Neutrophil (primary cell): ENCODE data around the gene GIMAP5.

Experiments
- H3K27ac ChIP-seq: fragments of 200-600 bp; sonication (generic); 2 replicates; pipeline ENCODE4 v1.5.1; 2016; ENCODE audit warnings: mild to moderate bottlenecking, moderate library complexity
- H3K27me3 ChIP-seq: fragments of 200-600 bp; sonication (generic); 2 replicates; pipeline ENCODE4 v1.6.0; 2016; ENCODE audit warnings: mild to moderate bottlenecking
- H3K36me3 ChIP-seq: fragments of 200-600 bp; sonication (generic); 2 replicates; pipeline ENCODE4 v1.5.1; 2017
- H3K4me1 ChIP-seq, 2 experiments: fragments of 200-600 bp in 1 of 2; sonication (generic) in 1 of 2; 1 replicate in 1 of 2; 2 replicates in 1 of 2; pipeline versions ENCODE4 v1.5.1 to v1.6.1; 2013 to 2016; ENCODE audit warnings: low read depth in 1 of 2, low read length in 1 of 2, mild to moderate bottlenecking in 1 of 2, moderate library complexity in 1 of 2; ENCODE audit not compliant: control insufficient read depth in 1 of 2, insufficient read depth in 1 of 2
- H3K4me3 ChIP-seq, 2 experiments: fragments of 200-600 bp in 1 of 2; sonication (generic) in 1 of 2; 1 replicate in 1 of 2; 2 replicates in 1 of 2; pipeline ENCODE4 v1.5.1; 2013 to 2016; ENCODE audit warnings: low read depth in 1 of 2, low read length in 1 of 2, mild to moderate bottlenecking in 1 of 2, moderate library complexity in 1 of 2
- H3K9me3 ChIP-seq: fragments of 200-600 bp; sonication (generic); 2 replicates; pipeline ENCODE4 v1.5.1; 2016
- TF ChIP-seq, protein P1 (sequence below): fragments of 200-600 bp; sonication (generic); IDR thresholded peaks from 2 replicates; pipeline ENCODE4 v1.5.1; 2016; ENCODE audit warnings: antibody characterized with exemption

The GIMAP5 gene

DNA sequence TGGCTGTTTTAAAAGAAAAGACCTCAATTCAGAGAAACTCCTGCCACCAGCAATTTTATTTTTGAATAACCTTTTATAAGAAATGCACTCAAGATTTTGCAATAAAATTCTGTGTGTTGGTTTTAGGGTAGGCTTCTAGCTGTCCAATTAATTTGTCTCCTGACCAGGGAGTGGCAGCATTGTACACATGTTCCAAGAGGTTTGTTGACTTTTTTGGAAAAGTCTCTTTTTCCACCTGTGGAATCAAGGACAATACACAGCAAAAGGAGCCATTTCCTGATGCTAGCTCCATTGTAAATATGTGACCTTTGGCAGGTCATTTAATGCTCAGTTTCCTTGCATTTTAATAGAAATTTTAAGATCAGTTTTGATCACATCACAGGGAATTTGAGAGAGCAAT, 1.8 kb downstream of the GIMAP5 start:
- no peaks in the 10 kb centered on the region for H3K9me3 ChIP-seq
- peaks cover 19% of the 10 kb centered on the region for H3K27me3 ChIP-seq
- H3K36me3 ChIP-seq = no peaks in the 10 kb centered on the region
- no peak overlapping the region for H3K4me3 ChIP-seq
- peaks cover 9 to 10% of the 10 kb centered on the region in 2 experiments for H3K4me1 ChIP-seq
- TF ChIP-seq, protein P1, sequence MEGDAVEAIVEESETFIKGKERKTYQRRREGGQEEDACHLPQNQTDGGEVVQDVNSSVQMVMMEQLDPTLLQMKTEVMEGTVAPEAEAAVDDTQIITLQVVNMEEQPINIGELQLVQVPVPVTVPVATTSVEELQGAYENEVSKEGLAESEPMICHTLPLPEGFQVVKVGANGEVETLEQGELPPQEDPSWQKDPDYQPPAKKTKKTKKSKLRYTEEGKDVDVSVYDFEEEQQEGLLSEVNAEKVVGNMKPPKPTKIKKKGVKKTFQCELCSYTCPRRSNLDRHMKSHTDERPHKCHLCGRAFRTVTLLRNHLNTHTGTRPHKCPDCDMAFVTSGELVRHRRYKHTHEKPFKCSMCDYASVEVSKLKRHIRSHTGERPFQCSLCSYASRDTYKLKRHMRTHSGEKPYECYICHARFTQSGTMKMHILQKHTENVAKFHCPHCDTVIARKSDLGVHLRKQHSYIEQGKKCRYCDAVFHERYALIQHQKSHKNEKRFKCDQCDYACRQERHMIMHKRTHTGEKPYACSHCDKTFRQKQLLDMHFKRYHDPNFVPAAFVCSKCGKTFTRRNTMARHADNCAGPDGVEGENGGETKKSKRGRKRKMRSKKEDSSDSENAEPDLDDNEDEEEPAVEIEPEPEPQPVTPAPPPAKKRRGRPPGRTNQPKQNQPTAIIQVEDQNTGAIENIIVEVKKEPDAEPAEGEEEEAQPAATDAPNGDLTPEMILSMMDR = no peak
- no peak overlapping the region for H3K27ac ChIP-seq

DNA sequence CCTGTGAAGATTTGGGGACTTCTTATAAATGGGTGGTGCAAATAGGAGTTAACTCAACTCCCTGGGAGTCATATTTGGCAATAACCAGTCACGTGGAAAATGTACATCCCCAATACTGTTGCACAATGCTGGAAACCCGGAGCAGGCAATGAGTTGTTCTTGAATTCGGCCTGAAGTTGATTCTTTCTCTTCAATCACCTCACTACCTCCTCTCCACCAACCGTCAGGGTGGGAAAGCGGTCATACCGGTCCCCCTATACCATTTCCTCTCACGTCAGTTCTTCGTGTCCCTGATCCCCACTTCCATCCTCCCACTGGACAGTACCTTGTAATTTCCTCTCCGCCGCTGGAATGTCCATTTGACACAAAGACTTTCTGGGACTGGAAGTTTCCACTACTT, 2.8 kb downstream of the GIMAP5 start:
- TF ChIP-seq, protein P1 = no peak
- H3K4me3 ChIP-seq = no peak overlapping the region
- H3K4me1 ChIP-seq = peaks cover 9 to 10% of the 10 kb centered on the region in 2 experiments
- no peak overlapping the region for H3K27ac ChIP-seq
- no peaks in the 10 kb centered on the region for H3K9me3 ChIP-seq
- H3K36me3 ChIP-seq = no peaks in the 10 kb centered on the region
- peaks cover 19% of the 10 kb centered on the region for H3K27me3 ChIP-seq

DNA sequence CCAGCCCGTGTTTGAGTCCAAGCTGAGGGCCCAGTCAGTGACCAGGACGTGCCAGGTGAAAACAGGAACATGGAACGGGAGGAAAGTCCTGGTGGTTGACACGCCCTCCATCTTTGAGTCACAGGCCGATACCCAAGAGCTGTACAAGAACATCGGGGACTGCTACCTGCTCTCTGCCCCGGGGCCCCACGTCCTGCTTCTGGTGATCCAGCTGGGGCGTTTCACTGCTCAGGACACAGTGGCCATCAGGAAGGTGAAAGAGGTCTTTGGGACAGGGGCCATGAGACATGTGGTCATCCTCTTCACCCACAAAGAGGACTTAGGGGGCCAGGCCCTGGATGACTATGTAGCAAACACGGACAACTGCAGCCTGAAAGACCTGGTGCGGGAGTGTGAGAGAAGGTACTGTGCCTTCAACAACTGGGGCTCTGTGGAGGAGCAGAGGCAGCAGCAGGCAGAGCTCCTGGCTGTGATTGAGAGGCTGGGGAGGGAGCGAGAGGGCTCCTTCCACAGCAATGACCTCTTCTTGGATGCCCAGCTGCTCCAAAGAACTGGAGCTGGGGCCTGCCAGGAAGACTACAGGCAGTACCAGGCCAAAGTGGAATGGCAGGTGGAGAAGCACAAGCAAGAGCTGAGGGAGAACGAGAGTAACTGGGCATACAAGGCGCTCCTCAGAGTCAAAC, 5.2 kb downstream of the GIMAP5 start:
- H3K4me3 ChIP-seq = no peak overlapping the region
- H3K27ac ChIP-seq = no peak overlapping the region
- H3K27me3 ChIP-seq = peaks cover 17% of the 10 kb centered on the region
- peaks cover 2 to 3% of the 10 kb centered on the region in 2 experiments for H3K4me1 ChIP-seq
- TF ChIP-seq, protein P1 = no peak
- no peaks in the 10 kb centered on the region for H3K9me3 ChIP-seq
- no peaks in the 10 kb centered on the region for H3K36me3 ChIP-seq

DNA sequence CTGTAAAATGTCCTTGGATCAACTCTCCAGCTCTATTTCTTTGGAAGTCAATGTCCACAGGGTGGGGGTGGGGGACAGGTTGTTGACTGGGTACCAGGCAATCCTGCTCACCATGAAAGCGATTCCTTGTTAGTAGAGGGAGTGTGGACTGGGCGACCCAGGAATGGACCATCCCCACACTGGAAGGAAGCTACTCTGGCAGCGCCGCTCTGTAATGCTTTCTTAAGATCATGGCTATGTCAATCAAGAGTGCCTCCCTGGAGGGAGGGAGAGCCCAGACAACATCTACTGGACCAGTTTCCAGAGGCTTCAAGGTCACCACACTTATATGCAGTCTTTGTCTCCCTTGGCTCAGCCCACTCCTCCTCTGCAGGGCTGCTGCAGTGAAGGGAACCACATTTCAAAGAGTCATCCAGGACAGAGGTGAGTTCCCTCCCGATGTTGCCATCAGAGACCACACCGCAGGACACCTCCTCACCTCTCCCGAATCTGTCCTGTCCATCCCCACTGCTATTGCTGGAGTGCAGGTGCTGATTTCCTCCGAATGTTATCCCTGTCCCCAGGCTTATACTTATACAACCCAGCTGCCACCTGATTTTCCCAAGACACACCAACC, 6.9 kb downstream of the GIMAP5 start:
- no peaks in the 10 kb centered on the region for H3K4me1 ChIP-seq
- H3K36me3 ChIP-seq = no peaks in the 10 kb centered on the region
- peaks cover under 1% of the 10 kb centered on the region for H3K27me3 ChIP-seq
- TF ChIP-seq, protein P1 = no peak
- H3K27ac ChIP-seq = no peak overlapping the region
- H3K4me3 ChIP-seq = no peak overlapping the region
- H3K9me3 ChIP-seq = no peaks in the 10 kb centered on the region

DNA sequence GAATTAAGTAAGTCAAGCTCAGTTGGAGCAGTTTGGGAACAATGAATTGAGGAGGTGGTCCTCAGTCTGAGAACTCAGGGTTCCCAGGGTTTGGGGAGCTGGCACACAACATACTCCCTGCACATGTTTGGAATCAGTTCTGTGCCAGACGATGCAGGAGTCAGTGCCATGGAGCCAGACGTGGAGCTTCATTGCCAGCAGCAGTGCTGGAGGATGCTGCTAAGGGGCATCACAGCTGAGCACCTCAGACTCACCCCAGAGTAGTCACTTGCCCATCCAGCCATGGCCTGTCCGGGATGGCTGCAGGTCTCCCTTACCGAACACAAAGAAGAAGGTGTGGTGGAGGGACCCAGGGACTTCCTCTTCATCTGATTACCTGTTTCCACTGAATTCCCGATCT, 7.9 kb downstream of the GIMAP5 start:
- TF ChIP-seq, protein P1 = no peak
- Histone ChIP-seq H3K27me3 (no peaks in the 10 kb centered on the region), H3K4me3 (no peak overlapping the region), H3K9me3 (no peaks in the 10 kb centered on the region), H3K4me1 (no peaks in the 10 kb centered on the region), H3K27ac (no peak overlapping the region), H3K36me3 (no peaks in the 10 kb centered on the region)
